Stimulated activated CD4-positive, alpha-beta T cell treated with anti-CD3 and anti-CD28 coated beads, Interleukin-4, amount 100 ng/mL, for 24 hours (primary cell): ENCODE data around the gene SMPD4.
"Not testable (repeated sequence)": the region's sequence is repeated elsewhere in the genome, so short reads cannot be mapped to it uniquely, and the experiment has no call there.

ENCODE experiments used
- DNase-seq: peaks from one replicate; pipeline ENCODE4 v3.0.0-alpha.2; 2020

The SMPD4 gene

DNA sequence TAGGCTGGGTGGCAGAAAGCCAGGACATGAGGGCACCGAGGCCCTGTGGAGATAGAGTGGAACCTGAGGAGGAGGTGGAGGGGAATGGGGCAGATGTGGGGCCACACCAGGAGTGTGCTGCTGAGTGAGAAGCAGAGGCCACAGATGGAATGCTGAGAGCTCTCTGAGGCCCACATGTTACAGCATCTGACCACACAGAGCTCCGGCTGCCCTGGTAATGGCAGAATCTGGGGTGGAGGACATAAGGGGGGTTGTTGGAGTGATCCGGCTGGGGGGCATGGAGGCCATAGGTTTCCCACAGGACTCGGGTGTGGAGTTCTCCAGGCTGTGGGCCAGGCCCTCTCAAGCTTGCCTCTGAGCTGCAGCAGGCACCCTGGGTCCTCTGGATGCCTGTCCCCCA lies 4.5 kb upstream of the SMPD4 start:
- no peak for DNase-seq

DNA sequence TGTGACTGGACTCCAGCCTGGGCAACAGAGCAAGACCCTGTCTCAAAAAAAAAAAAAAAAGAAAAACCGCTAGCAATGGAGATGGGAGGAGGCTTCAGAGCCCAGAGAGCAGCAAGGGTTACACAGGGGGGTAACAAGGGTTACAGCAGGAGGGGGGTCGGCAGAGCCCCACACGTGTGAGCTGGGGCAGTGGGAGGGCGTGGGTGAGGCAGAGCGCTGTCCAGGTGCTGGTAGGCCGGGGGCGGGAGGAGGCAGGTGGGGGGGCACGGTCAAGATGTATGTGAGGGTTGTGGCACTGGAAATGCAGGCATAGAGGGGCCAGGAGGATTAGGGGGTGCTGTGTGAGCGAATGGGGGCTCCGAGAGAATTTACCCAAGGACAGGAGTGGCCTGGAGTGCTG lies 4.0 kb upstream of the SMPD4 start:
- no peak for DNase-seq

DNA sequence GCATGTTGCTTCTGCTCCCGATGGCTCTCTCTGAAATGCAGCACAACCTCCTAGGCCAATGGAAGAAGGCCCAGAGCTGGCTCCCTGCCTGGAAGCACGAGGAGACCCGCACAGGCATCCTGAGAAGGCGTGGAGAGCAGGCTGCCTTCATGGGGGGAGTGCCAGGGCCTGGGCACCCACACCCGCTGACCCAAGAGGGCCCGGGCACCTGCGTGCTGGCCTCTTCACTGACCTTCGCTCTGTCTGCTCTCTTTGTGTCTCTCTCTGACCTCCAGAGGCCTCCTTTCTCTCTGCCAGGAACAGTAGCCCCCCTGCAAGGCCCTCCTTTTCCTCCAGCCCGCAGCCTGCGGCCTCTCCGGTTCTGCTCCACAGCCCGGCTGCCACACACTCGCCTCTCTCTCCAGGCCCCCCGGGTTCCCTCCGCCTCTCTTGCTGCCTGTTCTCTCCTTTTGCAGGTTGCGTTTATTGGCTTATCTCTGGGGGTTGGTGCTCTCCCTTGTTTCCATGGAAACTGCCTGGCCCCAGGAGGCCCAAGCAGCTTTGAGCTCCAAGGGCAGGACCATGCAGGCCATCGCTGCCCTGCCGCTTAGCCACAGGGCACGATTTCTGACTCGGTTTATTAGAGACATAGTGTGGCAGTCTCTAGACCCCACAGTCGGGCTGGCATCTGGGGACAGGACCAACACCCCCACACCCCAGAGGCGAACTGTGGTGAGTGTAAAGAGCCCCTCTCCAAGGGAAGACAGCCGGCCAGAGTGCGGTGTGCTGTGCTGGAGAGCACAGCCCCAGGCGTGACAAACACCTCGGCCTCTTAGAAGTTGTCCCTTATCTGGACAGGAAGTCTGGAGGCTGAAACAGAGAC lies 2.3 kb upstream of the SMPD4 start:
- DNase-seq, result no peak

DNA sequence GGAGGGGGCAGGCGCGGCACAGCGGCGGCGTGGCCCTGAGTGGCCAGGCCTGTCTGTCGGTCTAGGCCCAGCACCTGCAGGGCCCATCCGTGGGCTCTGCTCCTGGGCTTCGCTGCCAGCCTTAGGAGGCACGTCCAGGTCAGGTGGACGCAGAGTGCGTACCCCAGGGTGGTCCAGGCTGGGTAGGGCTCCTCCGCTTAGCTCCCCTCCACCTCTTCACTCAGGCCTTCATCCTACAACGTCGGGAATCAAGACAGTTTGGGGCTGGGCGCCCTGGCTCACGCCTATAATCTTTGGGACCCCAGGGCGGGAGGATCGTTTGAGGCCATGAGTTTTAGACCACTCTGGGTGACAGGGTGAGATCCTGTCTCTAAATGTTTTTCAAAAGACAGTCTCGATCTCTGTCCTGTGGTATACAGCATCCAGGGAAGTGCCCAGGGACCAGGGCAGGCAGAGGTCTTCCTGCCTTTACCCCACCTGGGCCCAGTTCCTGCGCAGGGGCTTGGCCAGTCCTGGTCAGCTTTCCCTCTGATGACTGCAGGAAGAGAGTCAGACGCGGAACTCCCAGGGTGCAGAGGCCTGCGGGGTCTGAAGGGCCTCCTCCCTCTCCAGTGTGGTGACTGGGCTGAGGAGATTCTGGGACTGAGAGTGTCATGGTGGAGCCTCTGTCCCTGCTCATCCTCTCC lies 1.6 kb upstream of the SMPD4 start:
- DNase-seq, result not testable (repeated sequence)

DNA sequence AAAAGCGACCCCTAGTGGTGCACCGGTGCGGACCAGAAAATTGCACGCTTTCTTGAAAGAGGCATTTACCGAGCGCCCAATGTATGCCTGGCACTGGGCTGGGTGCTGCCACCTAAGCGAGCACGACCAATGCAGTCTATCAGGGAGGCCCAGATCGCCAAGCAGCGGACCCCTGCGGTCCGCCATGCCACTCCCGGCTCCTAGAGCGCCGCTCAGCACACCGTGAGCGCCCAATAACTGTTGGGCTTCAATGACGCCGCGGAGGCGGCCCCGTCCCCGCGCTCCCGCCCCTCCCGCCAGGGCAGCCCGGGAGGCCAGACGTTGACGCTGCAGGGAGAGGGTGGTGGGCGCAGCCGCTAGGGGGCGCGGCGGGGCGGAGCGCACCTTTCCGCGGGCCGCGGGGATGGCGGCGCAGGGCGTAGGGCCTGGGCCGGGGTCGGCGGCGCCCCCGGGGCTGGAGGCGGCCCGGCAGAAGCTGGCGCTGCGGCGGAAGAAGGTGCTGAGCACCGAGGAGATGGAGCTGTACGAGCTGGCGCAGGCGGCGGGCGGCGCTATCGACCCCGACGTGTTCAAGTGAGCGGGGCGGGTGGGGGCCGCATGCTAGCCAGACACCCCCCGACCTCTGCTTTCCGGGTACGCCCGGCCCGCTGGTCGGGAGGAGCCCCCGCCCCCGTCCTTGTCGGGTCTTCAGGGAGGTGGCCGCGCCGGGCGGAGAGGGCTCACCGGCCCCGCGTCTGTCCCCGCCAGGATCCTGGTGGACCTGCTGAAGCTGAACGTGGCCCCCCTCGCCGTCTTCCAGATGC lies 679 bp upstream of the SMPD4 start, which contains the start of gene MZT2B:
TSS of gene MZT2B (plus strand) at position 383 of the 803 bp plus-strand sequence. CDS start at position 404, 21 bp downstream.
- peak; percentile 90 for DNase-seq

DNA sequence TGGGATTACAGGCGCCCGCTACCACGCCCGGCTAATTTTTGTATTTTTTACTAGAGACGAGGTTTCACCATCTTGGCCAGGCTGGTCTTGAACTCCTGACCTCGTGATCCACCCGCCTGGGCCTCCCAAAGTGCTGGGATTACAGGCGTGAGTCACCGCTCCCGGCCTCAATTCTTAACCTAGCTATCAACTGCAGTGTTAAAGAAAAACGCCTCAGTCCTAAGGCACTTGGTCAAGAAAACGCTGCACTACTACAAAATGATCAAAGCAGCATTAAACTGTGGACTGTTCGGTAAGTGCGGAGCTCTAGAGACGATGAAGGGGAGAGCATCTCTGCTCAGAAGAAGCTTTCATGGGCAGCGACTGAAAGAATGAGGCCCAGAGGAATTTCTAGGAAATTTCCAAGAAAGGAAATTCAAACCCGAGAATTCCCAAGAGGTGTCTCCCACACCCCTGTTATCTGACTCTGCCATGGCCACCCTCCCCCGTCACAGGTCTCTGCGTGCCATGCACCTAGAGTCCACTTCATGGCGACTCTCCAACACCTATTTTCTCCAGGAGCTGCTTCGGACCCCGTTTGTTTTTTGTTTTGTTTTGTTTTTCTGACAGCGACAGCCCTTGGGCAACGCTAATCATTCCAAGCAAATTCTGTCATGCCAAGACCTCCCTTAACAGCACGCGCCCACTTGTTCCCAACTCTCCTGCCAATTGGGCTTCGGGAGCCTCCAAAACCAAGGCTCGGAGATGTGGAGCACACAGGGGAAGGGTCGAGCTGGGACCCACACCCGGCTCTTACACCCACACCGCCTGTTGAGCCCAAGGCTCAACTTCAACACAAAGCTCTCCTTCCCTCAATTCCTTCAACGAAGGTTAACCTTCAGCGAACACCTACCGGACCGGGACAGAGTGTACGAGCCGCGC lies 738 bp downstream of the SMPD4 start:
- not testable (repeated sequence) for DNase-seq

DNA sequence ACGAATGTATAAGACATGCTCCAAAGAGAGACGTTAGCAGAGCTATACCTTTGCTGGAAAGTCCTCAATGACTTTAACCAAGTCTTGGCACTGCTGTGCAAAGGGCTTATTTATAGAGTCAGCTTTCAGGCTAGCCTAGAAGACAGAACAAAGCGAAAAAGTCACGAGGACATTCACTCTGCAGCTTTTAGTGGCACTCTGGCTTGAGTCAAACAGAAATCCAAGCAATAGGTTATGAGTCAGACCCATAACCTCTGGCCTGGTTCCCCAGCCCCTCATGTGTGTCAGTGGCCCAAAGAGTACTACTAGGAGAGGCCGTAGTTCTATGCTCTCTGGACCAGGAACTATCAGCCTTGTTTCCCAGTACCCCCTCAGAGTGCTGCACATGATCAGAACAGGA lies 6.5 kb downstream of the SMPD4 start:
- DNase-seq, result not testable (repeated sequence)

DNA sequence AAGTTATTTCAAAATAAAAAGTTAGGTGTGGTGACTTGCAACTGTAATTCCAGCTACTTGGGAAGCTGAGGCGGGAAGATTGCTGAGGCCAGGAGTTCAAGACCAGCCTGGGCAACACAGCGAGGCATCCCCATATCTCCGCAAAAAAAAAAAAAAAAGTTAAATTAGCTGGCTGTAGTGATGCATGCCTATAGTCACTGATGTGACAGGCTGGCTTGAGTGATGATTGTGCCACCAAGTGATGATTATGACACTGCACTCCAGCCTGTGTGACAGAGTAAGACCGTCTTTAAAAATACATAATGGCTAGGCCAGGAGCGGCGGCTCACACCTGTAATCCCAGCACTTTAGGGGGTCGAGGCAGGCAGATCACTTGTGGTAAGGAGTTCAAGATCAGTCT lies 11.5 kb downstream of the SMPD4 start:
- DNase-seq, result no peak

DNA sequence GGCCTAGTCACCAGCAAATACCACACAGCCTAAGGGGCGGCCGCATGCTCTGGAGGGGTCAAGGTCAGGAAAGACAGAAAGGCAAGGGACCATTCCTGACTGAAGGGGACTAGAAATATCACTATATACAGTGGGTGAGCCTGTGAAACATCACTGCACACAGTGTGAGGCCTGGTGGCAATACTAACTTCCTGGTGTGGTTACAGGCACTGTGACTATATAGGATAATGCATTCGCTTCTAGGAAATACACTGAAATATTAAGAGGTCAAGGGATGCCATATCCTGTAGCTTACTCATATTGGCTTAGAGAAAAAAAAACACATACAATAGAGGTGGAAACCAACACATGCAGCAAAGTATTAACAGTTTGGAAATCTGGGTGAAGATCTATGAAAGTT lies 12.2 kb downstream of the SMPD4 start:
- DNase-seq, result not testable (repeated sequence)

DNA sequence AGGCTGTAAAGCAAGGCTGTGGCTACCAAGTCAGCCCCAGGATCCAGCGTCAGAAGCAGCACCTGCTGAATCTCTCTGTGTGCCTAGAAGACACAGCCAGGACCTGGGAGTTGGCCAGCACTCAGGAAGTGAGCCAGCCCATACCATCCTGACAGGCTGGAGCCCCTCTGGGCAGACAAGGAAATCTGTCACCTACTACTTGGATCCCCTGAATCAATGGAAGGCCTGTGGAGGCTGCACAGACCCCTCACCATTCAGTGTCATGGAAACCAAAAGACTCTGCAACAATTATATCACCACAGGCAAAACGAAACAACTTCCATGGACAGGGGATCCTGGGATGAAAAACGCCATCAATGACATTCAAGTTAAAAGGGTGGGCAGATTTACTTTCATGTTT lies 14.8 kb downstream of the SMPD4 start:
- not testable (repeated sequence) for DNase-seq

DNA sequence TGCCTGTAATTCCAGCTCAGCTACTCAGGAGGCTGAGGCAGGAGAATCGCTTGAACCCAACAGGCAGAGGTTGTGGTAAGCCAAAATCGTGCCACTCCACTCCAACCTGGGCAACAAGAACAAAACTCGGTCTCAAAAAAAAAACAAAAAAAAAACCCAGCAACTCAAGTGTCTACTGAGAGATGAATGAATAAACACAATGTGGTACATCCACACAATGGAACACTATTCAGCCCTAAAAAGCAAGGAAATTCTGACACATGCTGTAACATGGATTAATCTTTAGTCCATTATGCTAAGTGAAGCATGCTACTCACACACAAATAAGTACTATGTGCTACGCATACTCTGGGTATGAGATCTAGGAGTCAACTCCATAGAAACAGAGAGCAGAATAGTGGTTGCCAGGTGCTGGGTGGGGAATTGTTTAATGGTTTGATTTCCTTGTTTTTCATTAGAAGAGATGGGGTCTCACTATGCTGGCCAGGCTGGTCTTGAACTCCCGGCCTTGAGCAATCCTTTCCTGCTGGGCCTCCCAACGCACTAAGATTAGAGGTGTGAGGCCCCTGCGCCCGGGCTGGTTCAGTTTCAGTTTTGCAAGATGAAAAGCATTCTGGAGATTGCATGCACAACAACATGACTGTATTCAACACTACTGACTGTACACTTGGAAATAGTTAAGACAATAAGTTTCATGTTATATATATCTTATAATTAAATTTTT lies 15.9 kb downstream of the SMPD4 start:
- DNase-seq, result no peak

DNA sequence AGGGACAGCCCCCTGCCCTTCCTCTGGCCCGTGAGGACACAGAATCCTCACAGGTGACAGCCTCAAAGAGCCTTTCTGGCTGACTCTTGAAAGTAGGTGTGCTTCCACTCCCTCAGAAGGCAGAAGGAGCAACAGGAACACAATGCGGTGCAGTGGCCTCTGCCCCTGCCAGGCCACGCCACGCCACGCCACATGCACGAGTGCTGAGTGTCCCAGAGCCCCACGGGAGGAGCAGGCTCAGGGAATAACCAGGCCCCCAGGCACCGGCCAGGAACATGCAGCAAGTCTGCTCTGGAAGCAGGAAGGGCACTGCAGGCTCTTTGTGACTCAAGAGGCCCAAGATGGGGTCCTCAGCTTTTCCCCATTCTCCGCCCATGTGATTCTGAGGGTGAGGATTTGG lies 18.4 kb downstream of the SMPD4 start:
- DNase-seq, result no peak

DNA sequence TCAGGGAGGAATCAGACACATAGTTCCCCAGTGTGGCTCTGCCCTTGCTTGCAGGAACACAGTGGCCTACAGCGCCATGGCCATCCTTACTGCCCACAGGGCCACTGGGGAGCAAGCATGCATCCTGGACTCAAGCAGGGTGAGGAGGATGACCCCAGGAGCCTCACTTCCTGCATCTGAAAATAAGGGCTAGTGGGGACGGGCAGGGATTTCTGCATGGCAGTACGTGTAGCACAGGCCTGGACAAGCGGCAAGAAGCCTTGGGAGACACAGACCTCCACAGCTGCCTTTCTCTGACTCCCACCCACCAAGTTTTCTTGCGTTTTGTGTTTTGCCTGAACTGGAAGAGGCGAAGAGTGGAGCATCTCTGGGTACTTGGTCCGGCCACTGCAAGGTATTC lies 18.9 kb downstream of the SMPD4 start:
- not testable (repeated sequence) for DNase-seq

DNA sequence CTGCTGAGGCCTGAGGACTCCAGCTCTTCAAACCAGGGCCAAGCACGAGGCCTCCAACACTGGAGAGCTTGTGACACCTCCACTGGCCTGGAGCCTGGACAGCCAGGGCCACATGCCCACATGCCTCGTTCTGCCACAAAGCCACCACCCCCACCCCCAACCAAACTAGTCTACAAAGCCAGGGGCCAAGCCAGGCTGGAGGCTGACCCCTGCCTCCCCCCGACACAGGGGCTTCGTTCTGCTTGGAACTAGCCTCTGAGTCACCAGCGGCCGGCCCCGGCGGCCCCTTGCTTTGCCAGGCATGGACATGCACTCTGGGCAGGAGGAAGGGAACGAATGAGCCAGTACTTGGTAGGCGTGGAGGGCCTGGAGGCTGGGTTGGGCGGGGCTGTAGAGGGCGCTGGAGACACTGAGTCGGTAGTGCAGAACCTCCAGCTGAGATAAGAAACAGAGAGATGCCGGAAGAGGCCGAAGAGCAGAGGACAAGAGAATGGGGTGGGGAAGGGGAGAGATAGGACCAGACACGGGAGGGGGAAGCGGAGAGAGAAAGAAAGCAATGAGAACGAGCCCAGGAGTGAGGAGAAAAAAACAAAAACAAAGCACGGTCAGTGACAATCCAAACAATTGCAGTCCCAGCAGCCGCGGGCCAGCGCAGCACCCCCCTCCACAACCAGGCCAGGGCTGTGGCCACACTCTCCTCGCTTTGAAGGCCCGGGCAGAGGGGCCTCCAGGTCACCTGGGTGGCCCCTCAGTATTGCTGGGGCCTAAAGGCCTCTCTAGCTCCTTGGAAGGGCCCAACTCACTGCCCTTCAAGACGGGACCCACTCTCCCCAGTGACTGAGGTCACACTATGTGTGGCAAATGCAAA lies 20.3 kb downstream of the SMPD4 start:
- not testable (repeated sequence) for DNase-seq

DNA sequence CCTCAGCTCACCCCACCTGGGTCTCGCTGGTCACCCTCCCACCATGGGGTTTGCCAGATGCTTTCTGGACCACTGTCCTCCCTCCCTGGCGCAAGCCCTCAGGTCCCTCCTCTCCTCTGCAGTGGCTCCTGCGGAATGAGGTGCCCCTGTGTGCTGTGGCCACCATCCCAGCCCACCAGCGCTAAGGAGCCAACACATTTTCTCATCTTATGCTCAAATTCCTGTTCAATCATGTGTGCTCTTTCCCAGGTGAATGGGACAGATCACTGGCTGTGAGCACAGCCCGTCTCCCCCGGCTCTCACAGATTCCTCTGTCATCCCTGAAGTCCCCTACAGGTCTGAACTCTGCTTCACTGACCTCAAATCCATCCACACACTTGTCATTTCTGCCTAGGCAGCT lies 21.3 kb downstream of the SMPD4 start:
- DNase-seq, result no peak

DNA sequence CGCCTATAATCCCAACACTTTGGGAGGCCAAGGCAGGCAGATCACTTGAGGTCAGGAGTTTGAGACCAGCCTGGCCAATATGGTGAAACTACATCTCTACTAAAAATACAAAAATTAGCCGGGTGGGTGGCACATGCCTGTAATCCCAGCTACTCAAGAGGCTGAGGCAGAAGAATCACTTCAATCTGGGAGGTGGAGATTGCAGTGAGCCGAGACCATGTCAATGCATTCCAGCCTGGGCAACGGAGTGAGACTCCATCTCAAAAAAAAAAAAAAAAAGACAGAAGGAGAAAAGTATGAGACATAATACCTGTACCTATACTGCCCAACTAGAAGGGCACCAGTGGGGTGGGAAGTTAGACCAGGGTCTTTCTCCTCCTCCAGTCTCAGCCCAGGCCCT lies 22.0 kb downstream of the SMPD4 start:
- not testable (repeated sequence) for DNase-seq

DNA sequence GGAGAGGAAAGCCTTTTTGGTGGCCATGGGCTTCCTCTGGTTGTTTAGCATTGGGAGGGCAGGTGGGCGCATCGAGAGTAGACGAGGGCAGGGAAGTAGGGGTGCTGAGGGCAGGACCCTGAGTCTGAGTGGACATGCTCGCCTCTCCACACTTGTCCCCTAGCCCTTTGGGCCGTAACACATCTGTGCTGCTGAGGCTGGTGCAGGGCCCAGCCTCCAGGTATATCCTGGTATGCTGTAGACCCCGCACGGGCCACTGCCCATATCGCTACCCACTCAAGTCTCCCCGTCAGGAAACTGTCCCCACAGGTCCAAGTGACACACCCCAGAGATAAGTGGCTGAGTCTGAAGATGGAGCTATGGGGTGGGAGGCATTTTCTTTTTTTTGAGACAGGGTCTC lies 22.8 kb downstream of the SMPD4 start:
- DNase-seq, result no peak

DNA sequence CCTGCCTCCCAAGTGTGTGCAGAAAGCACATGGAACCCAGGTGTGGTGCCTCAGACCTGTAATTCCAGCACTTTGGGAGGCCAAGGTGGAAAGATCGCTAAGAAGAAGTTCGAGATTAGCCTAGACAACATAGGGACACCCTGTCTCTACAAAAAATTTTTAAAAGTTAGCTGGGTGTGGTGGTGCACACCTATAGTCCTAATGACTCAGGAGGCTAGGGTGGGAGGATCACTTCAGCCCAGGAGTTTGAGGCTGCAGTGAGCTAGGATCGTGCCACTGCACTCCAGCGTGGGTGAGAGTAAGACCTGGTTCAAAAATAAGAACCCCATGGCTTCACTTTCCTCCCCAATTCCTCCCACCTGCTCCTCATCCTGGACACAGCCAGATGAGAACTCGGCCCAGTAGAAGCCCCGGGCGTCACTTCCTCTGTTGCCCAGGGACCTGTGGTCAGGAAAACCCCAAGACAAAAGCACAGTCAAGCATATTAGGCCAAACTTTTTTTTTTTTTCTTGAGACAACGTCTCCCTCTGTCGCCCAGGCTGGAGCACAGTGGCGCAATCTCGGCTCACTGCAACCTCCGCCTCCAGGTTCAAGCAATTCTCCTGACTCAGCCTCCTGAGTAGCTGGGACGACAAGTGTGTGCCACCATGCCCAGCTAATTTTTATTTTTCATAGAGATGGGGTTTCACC lies 23.4 kb downstream of the SMPD4 start:
- DNase-seq, result not testable (repeated sequence)

DNA sequence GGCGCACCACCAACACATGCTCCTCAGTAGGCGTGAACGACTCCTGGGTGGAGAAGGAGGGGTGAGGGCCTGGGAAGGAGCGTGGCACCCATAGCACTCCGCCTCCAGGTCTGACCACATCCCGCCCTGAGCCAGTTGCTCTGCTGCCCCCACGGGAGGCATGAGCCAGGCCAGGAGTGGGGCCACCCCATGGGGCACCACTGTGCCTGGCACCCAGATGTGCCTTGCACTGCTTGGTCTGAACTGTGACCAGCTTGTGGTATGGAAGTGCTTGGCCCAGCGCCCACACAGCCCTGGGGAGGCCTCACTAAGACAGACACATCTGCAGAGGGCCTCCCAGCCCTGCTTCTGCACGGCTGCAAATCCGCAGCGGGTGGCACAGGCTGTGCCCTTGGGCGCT lies 24.0 kb downstream of the SMPD4 start:
- DNase-seq, result not testable (repeated sequence)

DNA sequence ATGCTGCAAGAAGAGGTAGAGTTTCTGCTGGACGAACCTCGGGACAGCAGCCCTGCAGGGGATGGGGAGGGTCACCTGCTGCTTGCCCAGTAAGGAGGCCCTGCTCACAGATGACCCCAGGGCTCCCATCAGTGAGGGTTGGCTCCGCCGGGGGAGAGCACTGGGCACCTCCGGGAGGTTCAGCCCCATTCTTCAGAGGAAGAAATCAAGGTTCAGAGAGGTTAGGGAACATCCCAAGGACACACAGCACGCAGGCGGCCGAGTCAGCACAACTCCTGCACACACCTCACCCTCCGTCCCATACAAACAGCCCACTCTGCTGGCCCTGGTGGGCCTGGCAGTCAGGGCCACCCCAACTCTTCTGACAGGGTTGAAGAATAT lies 24.8 kb downstream of the SMPD4 start:
- DNase-seq, result no peak
